ENCODE data around the gene SIPA1L3. TPM values are rescaled to one million over a fixed set of nuclear protein-coding genes. Genes with fewer than 3 reads are reported as not detected.

The SIPA1L3 gene
- total and polyA plus RNA-seq, 4 donors = 9.6 to 50.5 (median 27.6) TPM

DNA sequence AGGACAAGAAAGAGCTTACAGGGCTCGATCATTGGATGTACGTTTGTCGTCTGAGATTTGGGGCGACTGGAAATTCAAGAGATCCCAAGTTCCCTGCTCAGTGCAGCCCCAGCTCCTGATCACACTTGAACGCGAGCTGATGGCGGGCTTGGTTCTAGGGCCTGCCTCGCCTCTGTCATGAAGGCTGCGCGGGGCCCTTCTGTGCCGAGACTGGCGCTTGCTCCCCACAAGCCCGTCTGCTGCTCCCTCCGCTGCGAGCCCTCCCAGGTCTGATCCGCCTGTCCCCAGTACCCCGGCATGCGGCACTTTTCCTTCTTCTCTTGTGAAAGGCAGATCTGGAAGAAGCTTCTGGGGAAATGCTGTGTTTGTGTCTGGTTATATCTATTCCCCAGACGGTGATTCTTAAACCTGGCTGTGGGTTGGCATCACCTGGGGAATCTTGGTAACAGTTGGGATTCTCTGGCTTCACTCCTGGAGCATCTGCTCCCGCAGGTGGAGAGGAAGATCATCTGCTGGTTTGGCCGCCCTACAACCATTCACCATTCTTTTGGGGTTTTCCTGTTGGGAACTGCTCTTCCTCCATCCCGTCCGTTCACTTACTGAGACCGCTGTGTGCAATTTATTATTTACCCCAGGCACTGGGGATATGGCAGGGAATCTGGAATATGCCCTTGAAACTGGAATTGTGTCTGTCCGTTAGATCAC lies 43.6 kb downstream of the SIPA1L3 start:
- no peak overlapping the region for H3K9ac ChIP-seq (ENCODE audit: insufficient read depth in 1 of 2, low read length in 2 of 2)
- H3K27me3 ChIP-seq (ENCODE audit: control insufficient read depth in 3 of 3, insufficient read depth in 3 of 3, low read length in 2 of 3) = no peaks in the 10 kb centered on the region
- TF ChIP-seq, protein P1, sequence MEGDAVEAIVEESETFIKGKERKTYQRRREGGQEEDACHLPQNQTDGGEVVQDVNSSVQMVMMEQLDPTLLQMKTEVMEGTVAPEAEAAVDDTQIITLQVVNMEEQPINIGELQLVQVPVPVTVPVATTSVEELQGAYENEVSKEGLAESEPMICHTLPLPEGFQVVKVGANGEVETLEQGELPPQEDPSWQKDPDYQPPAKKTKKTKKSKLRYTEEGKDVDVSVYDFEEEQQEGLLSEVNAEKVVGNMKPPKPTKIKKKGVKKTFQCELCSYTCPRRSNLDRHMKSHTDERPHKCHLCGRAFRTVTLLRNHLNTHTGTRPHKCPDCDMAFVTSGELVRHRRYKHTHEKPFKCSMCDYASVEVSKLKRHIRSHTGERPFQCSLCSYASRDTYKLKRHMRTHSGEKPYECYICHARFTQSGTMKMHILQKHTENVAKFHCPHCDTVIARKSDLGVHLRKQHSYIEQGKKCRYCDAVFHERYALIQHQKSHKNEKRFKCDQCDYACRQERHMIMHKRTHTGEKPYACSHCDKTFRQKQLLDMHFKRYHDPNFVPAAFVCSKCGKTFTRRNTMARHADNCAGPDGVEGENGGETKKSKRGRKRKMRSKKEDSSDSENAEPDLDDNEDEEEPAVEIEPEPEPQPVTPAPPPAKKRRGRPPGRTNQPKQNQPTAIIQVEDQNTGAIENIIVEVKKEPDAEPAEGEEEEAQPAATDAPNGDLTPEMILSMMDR (IDR thresholded peaks at IDR 0.05; ENCODE audit: control extremely low read depth, extremely low read depth) = no peak
- no peak overlapping the region for H3K27ac ChIP-seq (ENCODE audit: low read depth in 1 of 2, low read length in 1 of 2)
- ATAC-seq (ENCODE audit: insufficient read depth, low FRiP score) = no peak
- DNase-seq = no peak
- peaks cover 0 to 9% (median 0%) of the 10 kb centered on the region in 5 donors for H3K4me1 ChIP-seq (ENCODE audit: control insufficient read depth in 5 of 5, insufficient read depth in 5 of 5, low read length in 5 of 5)
- H3K36me3 ChIP-seq (ENCODE audit: control insufficient read depth in 4 of 4, insufficient read depth in 4 of 4, low read length in 4 of 4) = no peaks in the 10 kb centered on the region
- no peak overlapping the region for H3K4me3 ChIP-seq
- no peaks in the 10 kb centered on the region for H3K9me3 ChIP-seq (ENCODE audit: control insufficient read depth in 4 of 4, insufficient read depth in 3 of 4, low read length in 3 of 4)
- 84 to 92% methylated on average over 25 of the region's 25 CpGs for WGBS, 2 donors

DNA sequence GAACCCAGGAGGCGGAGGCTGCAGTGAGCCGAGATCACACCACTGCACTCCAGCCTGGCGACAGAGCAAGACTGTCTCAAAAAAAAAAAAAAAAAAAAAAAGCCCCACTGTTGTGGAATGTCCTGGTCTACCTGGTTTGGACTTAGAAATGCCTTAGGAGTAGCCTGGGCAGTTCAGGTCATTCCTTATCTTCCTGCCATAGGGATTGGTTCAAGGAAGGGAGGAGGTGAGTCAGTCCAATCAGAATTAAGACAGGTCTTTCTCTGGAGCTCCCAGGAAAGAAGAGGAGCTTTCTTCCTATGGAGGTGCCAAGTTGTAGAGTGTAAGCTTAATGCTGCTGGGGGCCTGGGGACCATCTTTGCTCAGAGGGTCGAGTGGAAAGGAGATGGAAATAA lies 44.8 kb downstream of the SIPA1L3 start:
- TF ChIP-seq, protein P1 (IDR thresholded peaks at IDR 0.05; ENCODE audit: control extremely low read depth, extremely low read depth) = no peak
- no peaks in the 10 kb centered on the region for H3K9me3 ChIP-seq (ENCODE audit: control insufficient read depth in 4 of 4, insufficient read depth in 3 of 4, low read length in 3 of 4)
- no peak overlapping the region for H3K4me3 ChIP-seq
- H3K27ac ChIP-seq (ENCODE audit: low read depth in 1 of 2, low read length in 1 of 2) = no peak overlapping the region
- DNase-seq (no peak), ATAC-seq (ENCODE audit: insufficient read depth, low FRiP score) (no peak)
- H3K36me3 ChIP-seq (ENCODE audit: control insufficient read depth in 4 of 4, insufficient read depth in 4 of 4, low read length in 4 of 4) = no peaks in the 10 kb centered on the region
- H3K4me1 ChIP-seq (ENCODE audit: control insufficient read depth in 5 of 5, insufficient read depth in 5 of 5, low read length in 5 of 5) = peaks cover 0 to 9% (median 0%) of the 10 kb centered on the region in 5 donors
- H3K27me3 ChIP-seq (ENCODE audit: control insufficient read depth in 3 of 3, insufficient read depth in 3 of 3, low read length in 2 of 3) = no peaks in the 10 kb centered on the region
- H3K9ac ChIP-seq (ENCODE audit: insufficient read depth in 1 of 2, low read length in 2 of 2) = no peak overlapping the region
- 82 to 87% methylated on average over 3 to 4 of the region's 4 CpGs for WGBS, 2 donors

DNA sequence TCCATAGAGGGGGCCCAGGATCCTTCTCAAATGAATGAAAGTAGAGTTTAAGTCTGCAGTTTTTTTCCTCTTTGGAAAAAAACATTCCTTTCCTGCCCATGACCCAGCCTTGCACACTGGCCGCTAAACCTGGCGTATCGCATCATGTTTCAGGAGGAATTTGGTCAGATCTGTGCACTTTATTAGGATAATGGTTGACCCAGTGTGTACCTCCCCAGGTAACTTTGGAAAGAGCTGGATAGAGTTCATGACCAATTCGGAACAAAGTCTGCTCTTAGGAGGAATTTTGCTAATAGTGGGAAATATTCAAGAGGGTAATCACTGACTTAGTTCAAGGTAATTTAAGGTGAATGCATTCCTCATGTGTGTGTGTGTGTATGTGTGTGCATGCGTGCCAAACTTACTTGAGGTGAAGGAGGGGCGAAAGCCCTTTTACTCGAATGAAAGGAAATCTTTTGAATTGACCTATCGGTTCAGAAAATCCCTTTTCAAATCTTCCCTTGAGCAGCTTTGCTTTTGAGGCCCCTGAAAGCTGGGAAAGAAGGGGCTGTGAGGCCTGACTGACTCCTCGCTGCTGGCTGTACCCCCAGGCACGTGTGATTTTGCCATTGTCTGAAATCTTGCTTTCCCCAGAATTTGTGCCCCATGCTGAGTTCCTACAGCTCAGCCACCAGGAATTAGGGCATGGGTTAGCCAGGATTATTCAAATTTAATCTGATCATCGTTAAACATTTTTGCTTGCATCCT lies 46.3 kb downstream of the SIPA1L3 start:
- TF ChIP-seq, protein P1 (IDR thresholded peaks at IDR 0.05; ENCODE audit: control extremely low read depth, extremely low read depth) = no peak
- Histone ChIP-seq H3K27ac (ENCODE audit: low read depth in 1 of 2, low read length in 1 of 2) (no peak overlapping the region), H3K9me3 (ENCODE audit: control insufficient read depth in 4 of 4, insufficient read depth in 3 of 4, low read length in 3 of 4) (no peaks in the 10 kb centered on the region), H3K4me3 (no peak overlapping the region), H3K4me1 (ENCODE audit: control insufficient read depth in 5 of 5, insufficient read depth in 5 of 5, low read length in 5 of 5) (peaks cover 0 to 7% (median 0%) of the 10 kb centered on the region in 5 donors), H3K9ac (ENCODE audit: insufficient read depth in 1 of 2, low read length in 2 of 2) (no peak overlapping the region), H3K27me3 (ENCODE audit: control insufficient read depth in 3 of 3, insufficient read depth in 3 of 3, low read length in 2 of 3) (no peaks in the 10 kb centered on the region), H3K36me3 (ENCODE audit: control insufficient read depth in 4 of 4, insufficient read depth in 4 of 4, low read length in 4 of 4) (no peaks in the 10 kb centered on the region)
- DNase-seq = no peak
- WGBS, 2 donors = 70 to 85% methylated on average over 11 of the region's 11 CpGs
- ATAC-seq (ENCODE audit: insufficient read depth, low FRiP score) = no peak

Data from lung (tissue), 12 donors.